Gastroesophageal sphincter (tissue), 4 donors: ENCODE data around the gene PABPC1L2B. TPM values are rescaled to one million over a fixed set of nuclear protein-coding genes. Genes with fewer than 3 reads are reported as not detected.

Experiments used
- total RNA-seq, 4 donors: library from RNA; depleted of rRNA; stranded (reverse); fragments of >200 nt; gene quantifications; one replicate each; pipeline ENCODE4 v1.1.0, GENCODE V29; 2016

The PABPC1L2B gene
- total RNA-seq, 4 donors from 2014 or later = not detected

Other genes with a start within 250 kb of the PABPC1L2B start
- gene DMRTC1B, start 226.0 kb upstream of the PABPC1L2B start, total RNA-seq = not detected
- gene FAM236B, start 220.3 kb upstream of the PABPC1L2B start, total RNA-seq = not detected
- gene FAM236D, start 194.7 kb upstream of the PABPC1L2B start, total RNA-seq = not detected
- gene FAM236C, start 90.3 kb upstream of the PABPC1L2B start, total RNA-seq = not detected
- not detected for gene FAM236A, start 64.7 kb upstream of the PABPC1L2B start, total RNA-seq
- gene DMRTC1, start 59.1 kb upstream of the PABPC1L2B start, total RNA-seq = under 1 TPM in 1 of 4 donors, not detected in 3; 0.81 TPM
- not detected for gene PABPC1L2A, start 76.6 kb downstream of the PABPC1L2B start, total RNA-seq
- 1 to 10 TPM; 4.1 to 9.2 (median 7.4) TPM for gene NAP1L2, start 211.9 kb downstream of the PABPC1L2B start, total RNA-seq